ENCODE data around the gene GRIK2.

DNA sequence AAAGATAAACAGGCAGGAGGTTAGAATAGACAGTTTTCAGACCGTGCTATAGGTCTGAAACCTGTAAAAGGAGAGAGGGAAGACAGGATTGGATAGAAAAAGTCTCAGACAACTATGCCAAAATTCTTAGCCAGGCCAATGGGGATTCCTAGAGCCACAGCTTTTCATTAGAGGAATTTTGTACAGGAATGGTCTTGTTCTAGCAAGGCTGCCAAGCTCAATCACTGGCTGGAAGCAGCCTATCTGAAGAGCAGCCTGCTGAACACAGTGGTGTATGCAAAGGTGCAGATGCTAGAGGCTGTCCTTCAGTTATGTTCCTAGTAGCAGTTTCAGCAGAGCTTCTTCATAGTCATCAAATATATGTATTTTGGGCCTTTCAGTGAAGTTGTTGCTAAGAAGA is 313.1 kb downstream of the GRIK2 start:
- TF ChIP-seq, protein P1, sequence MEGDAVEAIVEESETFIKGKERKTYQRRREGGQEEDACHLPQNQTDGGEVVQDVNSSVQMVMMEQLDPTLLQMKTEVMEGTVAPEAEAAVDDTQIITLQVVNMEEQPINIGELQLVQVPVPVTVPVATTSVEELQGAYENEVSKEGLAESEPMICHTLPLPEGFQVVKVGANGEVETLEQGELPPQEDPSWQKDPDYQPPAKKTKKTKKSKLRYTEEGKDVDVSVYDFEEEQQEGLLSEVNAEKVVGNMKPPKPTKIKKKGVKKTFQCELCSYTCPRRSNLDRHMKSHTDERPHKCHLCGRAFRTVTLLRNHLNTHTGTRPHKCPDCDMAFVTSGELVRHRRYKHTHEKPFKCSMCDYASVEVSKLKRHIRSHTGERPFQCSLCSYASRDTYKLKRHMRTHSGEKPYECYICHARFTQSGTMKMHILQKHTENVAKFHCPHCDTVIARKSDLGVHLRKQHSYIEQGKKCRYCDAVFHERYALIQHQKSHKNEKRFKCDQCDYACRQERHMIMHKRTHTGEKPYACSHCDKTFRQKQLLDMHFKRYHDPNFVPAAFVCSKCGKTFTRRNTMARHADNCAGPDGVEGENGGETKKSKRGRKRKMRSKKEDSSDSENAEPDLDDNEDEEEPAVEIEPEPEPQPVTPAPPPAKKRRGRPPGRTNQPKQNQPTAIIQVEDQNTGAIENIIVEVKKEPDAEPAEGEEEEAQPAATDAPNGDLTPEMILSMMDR (conservative IDR thresholded peaks at IDR 0.05 in 1 of 2, IDR thresholded peaks at IDR 0.05 in 1 of 2; ENCODE audit: extremely low read depth in 1 of 2, insufficient read depth in 1 of 2, low read depth in 1 of 2, low read length in 2 of 2) = no peak
- no peak for TF ChIP-seq EZH2 (IDR thresholded peaks at IDR 0.05; ENCODE audit: borderline replicate concordance, low read length)

Measured in mammary epithelial cell (primary cell).